Globus pallidus (tissue), 1 donor: ENCODE results near the gene NDUFA8.

Experiments
- DNase-seq: peaks from one replicate; pipeline ENCODE4 v3.0.0-alpha.2; 2015; ENCODE audit warnings: low spot score

Gene NDUFA8

GRCh38 chr9:122097679-122098315 lies 61.8 kb downstream of the NDUFA8 start:
- no peak for DNase-seq

GRCh38 chr9:122096620-122097415 lies 62.8 kb downstream of the NDUFA8 start:
- DNase-seq = no peak

GRCh38 chr9:122095010-122095767 lies 64.4 kb downstream of the NDUFA8 start:
- peak; percentile 34 for DNase-seq
